ENCODE data around the gene ATP12A. TPM values are rescaled to one million over a fixed set of nuclear protein-coding genes. Genes with fewer than 3 reads are reported as not detected.

Gene ATP12A
- total and polyA plus RNA-seq, 2 donors (not counting 1 experiment from before 2014, with no cell fraction given): not detected

DNA sequence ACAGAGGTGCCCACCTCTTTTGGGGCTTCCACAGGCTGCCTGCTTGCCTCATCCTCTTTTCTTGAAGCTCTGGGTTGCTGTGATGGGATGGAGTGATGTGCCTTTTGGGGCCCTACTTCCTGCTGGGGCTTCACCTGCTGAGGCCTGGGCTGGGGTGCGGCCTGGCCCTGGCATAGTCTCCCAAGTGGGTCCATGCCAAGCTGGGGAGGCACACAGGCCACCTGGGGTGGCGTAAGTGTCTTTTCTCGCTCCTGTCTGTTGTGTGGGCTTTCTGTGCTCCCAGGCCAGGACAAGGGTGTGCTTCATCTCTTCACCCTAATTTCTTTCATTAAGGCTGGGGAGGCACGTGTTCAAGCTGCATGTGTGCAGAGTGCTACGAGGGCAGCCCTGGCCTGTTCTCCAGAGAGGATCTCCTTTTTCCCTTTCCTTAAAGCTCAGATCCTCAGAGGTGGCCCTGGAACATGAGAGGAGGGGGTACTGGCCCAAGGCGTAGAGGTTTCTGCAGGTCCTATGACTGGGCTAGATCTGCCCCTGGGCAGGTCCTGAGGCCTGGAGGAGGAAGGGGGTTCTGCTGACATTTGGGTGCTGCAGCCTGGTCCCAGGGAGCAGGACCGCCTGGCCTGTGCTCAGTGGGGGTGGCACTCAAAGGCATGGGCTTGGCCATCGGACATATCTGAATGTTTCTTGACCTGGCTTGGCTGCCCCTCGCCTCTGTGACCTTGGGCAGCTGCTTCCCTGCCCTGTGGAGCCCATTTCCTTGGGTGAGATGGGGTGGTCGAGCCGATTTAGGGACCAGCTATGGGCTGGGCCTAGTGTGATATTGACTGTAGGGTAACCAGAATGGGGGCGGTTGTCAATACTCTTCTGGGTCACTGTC lies 60.0 kb downstream of the ATP12A start:
- TF ChIP-seq EZH2 (IDR thresholded peaks at IDR 0.05; ENCODE audit: low read length, missing control alignments): no peak
- TF ChIP-seq, protein P1, sequence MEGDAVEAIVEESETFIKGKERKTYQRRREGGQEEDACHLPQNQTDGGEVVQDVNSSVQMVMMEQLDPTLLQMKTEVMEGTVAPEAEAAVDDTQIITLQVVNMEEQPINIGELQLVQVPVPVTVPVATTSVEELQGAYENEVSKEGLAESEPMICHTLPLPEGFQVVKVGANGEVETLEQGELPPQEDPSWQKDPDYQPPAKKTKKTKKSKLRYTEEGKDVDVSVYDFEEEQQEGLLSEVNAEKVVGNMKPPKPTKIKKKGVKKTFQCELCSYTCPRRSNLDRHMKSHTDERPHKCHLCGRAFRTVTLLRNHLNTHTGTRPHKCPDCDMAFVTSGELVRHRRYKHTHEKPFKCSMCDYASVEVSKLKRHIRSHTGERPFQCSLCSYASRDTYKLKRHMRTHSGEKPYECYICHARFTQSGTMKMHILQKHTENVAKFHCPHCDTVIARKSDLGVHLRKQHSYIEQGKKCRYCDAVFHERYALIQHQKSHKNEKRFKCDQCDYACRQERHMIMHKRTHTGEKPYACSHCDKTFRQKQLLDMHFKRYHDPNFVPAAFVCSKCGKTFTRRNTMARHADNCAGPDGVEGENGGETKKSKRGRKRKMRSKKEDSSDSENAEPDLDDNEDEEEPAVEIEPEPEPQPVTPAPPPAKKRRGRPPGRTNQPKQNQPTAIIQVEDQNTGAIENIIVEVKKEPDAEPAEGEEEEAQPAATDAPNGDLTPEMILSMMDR (conservative IDR thresholded peaks at IDR 0.05 in 1 of 2, IDR thresholded peaks at IDR 0.05 in 1 of 2; ENCODE audit: low read depth in 1 of 2, low read length in 2 of 2): no peak
- no peaks in the 10 kb centered on the region for H3K4me1 ChIP-seq (ENCODE audit: control insufficient read depth, extremely low read depth, insufficient read depth, low read length)
- no peak overlapping the region for H3K4me3 ChIP-seq (replicated peaks in 1 of 4; ENCODE audit: control extremely low read depth in 1 of 4, insufficient read depth in 1 of 4, low read depth in 3 of 4, low read length in 4 of 4)
- no peaks in the 10 kb centered on the region for H4K20me1 ChIP-seq (ENCODE audit: control insufficient read depth, extremely low read depth, insufficient read depth, low read length)
- H3K79me2 ChIP-seq (ENCODE audit: control insufficient read depth, insufficient read depth, low read length): no peaks in the 10 kb centered on the region
- no peaks in the 10 kb centered on the region for H3K9me3 ChIP-seq (ENCODE audit: control insufficient read depth, insufficient read depth, low read depth, low read length)
- H3K4me2 ChIP-seq (ENCODE audit: extremely low read depth, insufficient read depth, low read length): no peak overlapping the region
- no peak for DNase-seq (ENCODE audit: low read depth in 2 of 2)
- H3K9ac ChIP-seq (ENCODE audit: insufficient read depth, low read length): no peak overlapping the region
- no peaks in the 10 kb centered on the region for H3K36me3 ChIP-seq (ENCODE audit: control insufficient read depth, insufficient read depth, low read length)
- H3K27me3 ChIP-seq (ENCODE audit: control insufficient read depth, insufficient read depth, low read length): peaks cover 2% of the 10 kb centered on the region
- H2AFZ ChIP-seq (ENCODE audit: low read length): no peak overlapping the region
- H3K27ac ChIP-seq (ENCODE audit: insufficient read depth, low read length): no peak overlapping the region

DNA sequence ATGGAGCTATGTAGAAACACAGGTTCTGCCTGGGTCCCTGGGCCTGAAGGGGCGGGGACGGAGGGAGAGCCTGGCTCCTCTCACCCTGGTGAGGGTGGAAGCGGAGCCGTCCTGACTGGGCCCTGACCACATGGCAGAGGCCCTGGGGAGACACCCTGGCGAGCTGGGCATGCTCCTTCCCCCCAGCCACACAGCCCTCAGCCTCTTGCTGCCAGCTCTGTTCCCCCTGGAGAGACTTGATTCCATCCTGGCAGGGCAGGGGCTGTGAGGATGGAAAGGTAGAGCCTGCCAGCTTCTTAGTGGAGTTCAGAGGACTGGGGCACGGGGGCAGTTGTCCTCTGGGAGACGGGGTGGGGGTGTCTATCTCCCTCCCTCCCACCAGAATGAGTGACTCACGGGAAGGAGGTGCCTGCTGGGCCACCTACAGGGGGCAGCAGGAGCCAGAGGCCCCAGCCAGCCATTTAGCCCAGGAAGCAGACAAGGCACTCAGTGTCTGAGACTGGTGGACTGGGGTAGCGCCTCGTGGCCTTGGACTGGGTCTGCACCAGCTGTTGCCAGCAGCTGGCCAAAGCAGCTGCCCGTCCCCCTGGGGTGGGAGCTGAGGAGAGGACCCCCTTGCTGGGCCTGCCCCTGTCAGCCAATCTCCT lies 60.9 kb downstream of the ATP12A start:
- H3K36me3 ChIP-seq (ENCODE audit: control insufficient read depth, insufficient read depth, low read length): no peaks in the 10 kb centered on the region
- DNase-seq (ENCODE audit: low read depth in 2 of 2): no peak
- no peaks in the 10 kb centered on the region for H3K9me3 ChIP-seq (ENCODE audit: control insufficient read depth, insufficient read depth, low read depth, low read length)
- no peak overlapping the region for H3K9ac ChIP-seq (ENCODE audit: insufficient read depth, low read length)
- H4K20me1 ChIP-seq (ENCODE audit: control insufficient read depth, extremely low read depth, insufficient read depth, low read length): no peaks in the 10 kb centered on the region
- no peak overlapping the region for H3K27ac ChIP-seq (ENCODE audit: insufficient read depth, low read length)
- no peak for TF ChIP-seq EZH2 (IDR thresholded peaks at IDR 0.05; ENCODE audit: low read length, missing control alignments)
- TF ChIP-seq, protein P1 (conservative IDR thresholded peaks at IDR 0.05 in 1 of 2, IDR thresholded peaks at IDR 0.05 in 1 of 2; ENCODE audit: low read depth in 1 of 2, low read length in 2 of 2): no peak
- H3K4me3 ChIP-seq (replicated peaks in 1 of 4; ENCODE audit: control extremely low read depth in 1 of 4, insufficient read depth in 1 of 4, low read depth in 3 of 4, low read length in 4 of 4): no peak overlapping the region
- peaks cover 2% of the 10 kb centered on the region for H3K27me3 ChIP-seq (ENCODE audit: control insufficient read depth, insufficient read depth, low read length)
- no peaks in the 10 kb centered on the region for H3K79me2 ChIP-seq (ENCODE audit: control insufficient read depth, insufficient read depth, low read length)
- no peak overlapping the region for H2AFZ ChIP-seq (ENCODE audit: low read length)
- no peaks in the 10 kb centered on the region for H3K4me1 ChIP-seq (ENCODE audit: control insufficient read depth, extremely low read depth, insufficient read depth, low read length)
- H3K4me2 ChIP-seq (ENCODE audit: extremely low read depth, insufficient read depth, low read length): no peak overlapping the region

DNA sequence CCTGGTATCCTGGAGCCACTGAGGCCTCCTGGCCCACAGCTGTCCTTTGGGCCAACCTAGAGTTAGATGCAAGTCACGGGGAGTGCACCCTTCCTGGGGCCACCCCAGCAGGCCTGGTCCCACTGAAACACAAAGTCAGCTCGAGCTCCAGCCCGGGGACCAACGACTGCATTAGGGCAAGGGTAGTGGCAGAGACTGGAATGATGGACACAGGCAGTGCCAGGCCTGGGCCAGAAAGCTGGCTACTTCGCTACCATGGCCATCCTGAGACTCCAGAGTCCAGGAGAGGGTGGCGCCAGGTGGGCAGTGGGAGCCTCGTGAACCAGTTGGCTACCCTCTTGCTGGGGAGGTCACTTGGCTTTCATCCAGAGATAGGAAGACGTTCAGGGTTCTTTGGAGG lies 61.6 kb downstream of the ATP12A start:
- no peak for DNase-seq (ENCODE audit: low read depth in 2 of 2)
- H3K27me3 ChIP-seq (ENCODE audit: control insufficient read depth, insufficient read depth, low read length): peaks cover 2% of the 10 kb centered on the region
- no peak overlapping the region for H2AFZ ChIP-seq (ENCODE audit: low read length)
- H3K36me3 ChIP-seq (ENCODE audit: control insufficient read depth, insufficient read depth, low read length): no peaks in the 10 kb centered on the region
- no peak overlapping the region for H3K4me2 ChIP-seq (ENCODE audit: extremely low read depth, insufficient read depth, low read length)
- H3K9ac ChIP-seq (ENCODE audit: insufficient read depth, low read length): no peak overlapping the region
- no peaks in the 10 kb centered on the region for H3K9me3 ChIP-seq (ENCODE audit: control insufficient read depth, insufficient read depth, low read depth, low read length)
- H3K27ac ChIP-seq (ENCODE audit: insufficient read depth, low read length): no peak overlapping the region
- H3K79me2 ChIP-seq (ENCODE audit: control insufficient read depth, insufficient read depth, low read length): no peaks in the 10 kb centered on the region
- H4K20me1 ChIP-seq (ENCODE audit: control insufficient read depth, extremely low read depth, insufficient read depth, low read length): no peaks in the 10 kb centered on the region
- no peaks in the 10 kb centered on the region for H3K4me1 ChIP-seq (ENCODE audit: control insufficient read depth, extremely low read depth, insufficient read depth, low read length)
- no peak for TF ChIP-seq EZH2 (IDR thresholded peaks at IDR 0.05; ENCODE audit: low read length, missing control alignments)
- TF ChIP-seq, protein P1 (conservative IDR thresholded peaks at IDR 0.05 in 1 of 2, IDR thresholded peaks at IDR 0.05 in 1 of 2; ENCODE audit: low read depth in 1 of 2, low read length in 2 of 2): no peak
- no peak overlapping the region for H3K4me3 ChIP-seq (replicated peaks in 1 of 4; ENCODE audit: control extremely low read depth in 1 of 4, insufficient read depth in 1 of 4, low read depth in 3 of 4, low read length in 4 of 4)

All from fibroblast of lung (primary cell).